GM19099 (cell line): ENCODE data around the gene GMNC.

ENCODE experiments used
- POLR2A ChIP-seq: IDR thresholded peaks from 3 replicates; pipeline ENCODE4 v1.6.1; 2011; ENCODE audit warnings: low read depth; ENCODE audit not compliant: insufficient read length; ENCODE audit errors: extremely low read depth

Gene GMNC

GRCh38 chr3:190862209-190863118 lies at the start of gene GMNC:
Gene GMNC, minus strand, starts transcription at chr3:190862694. Its CDS starts 79 bp downstream, at chr3:190862615.
- peak; percentile 17 for TF ChIP-seq POLR2A

- TF ChIP-seq POLR2A, result no peak
These were observed 48.9 kb upstream of the GMNC start for GRCh38 chr3:190911382-190911781.

- TF ChIP-seq POLR2A, result no peak
These were observed 47.4 kb upstream of the GMNC start for GRCh38 chr3:190909908-190910307.

- no peak for TF ChIP-seq POLR2A
These were observed 40.7 kb upstream of the GMNC start for GRCh38 chr3:190903156-190903555.

- TF ChIP-seq POLR2A, result no peak
These were observed 39.8 kb upstream of the GMNC start for GRCh38 chr3:190902292-190902691.

- TF ChIP-seq POLR2A, result no peak
These were observed 30.0 kb upstream of the GMNC start for GRCh38 chr3:190892395-190892902.

- TF ChIP-seq POLR2A, result no peak
These were observed 24.5 kb upstream of the GMNC start for GRCh38 chr3:190886945-190887344.

- no peak for TF ChIP-seq POLR2A
These were observed 21.7 kb upstream of the GMNC start for GRCh38 chr3:190883973-190884832.

- TF ChIP-seq POLR2A, result no peak
These were observed 20.6 kb upstream of the GMNC start for GRCh38 chr3:190883141-190883540.

- TF ChIP-seq POLR2A, result no peak
These were observed 15.4 kb upstream of the GMNC start for GRCh38 chr3:190877925-190878324.

GRCh38 chr3:190870127-190870526 lies 7.6 kb upstream of the GMNC start:
- TF ChIP-seq POLR2A, result no peak

GRCh38 chr3:190867071-190867470 lies 4.6 kb upstream of the GMNC start:
- no peak for TF ChIP-seq POLR2A

- no peak for TF ChIP-seq POLR2A
These were observed 3.3 kb upstream of the GMNC start for GRCh38 chr3:190865828-190866227.

GRCh38 chr3:190865419-190865818 lies 2.9 kb upstream of the GMNC start:
- TF ChIP-seq POLR2A, result no peak

GRCh38 chr3:190864002-190864401 lies 1.5 kb upstream of the GMNC start:
- TF ChIP-seq POLR2A, result no peak
